WERI-Rb-1 (cell line): Measurements from ENCODE around the gene SARM1.
A peak's percentile ranks its signal among the peaks of the same experiment; 100 is the strongest.

Experiments
- DNase-seq: peaks from one replicate; pipeline ENCODE4 v3.0.0-alpha.2; 2020
- H3K27ac ChIP-seq: fragments of 250-450 bp; sonication (Bioruptor Pico); 2 replicates; pipeline ENCODE4 v1.5.1; 2020; ENCODE audit warnings: mild to moderate bottlenecking, moderate library complexity
- H3K27me3 ChIP-seq: fragments of 250-450 bp; sonication (Bioruptor Pico); 2 replicates; pipeline ENCODE4 v1.5.1; 2021; ENCODE audit warnings: mild to moderate bottlenecking, low read depth, moderate library complexity; ENCODE audit not compliant: insufficient read depth, severe bottlenecking
- H3K36me3 ChIP-seq: fragments of 250-450 bp; sonication (Bioruptor Pico); 2 replicates; pipeline ENCODE4 v1.5.1; 2020; ENCODE audit warnings: mild to moderate bottlenecking, moderate library complexity
- H3K4me3 ChIP-seq: 2 replicates; pipeline ENCODE4 v1.5.1; 2011; ENCODE audit warnings: low read depth, mild to moderate bottlenecking, control low read depth, low read length
- H3K9me3 ChIP-seq: fragments of 250-450 bp; sonication (Bioruptor Pico); 2 replicates; pipeline ENCODE4 v1.5.1; 2021; ENCODE audit warnings: mild to moderate bottlenecking, moderate library complexity; ENCODE audit not compliant: severe bottlenecking
- TF ChIP-seq, protein P1 (sequence below): IDR thresholded peaks from 2 replicates; pipeline ENCODE4 v1.5.1; 2011; ENCODE audit warnings: low read depth, mild to moderate bottlenecking, control low read depth, inconsistent platforms, low read length

The SARM1 gene

DNA sequence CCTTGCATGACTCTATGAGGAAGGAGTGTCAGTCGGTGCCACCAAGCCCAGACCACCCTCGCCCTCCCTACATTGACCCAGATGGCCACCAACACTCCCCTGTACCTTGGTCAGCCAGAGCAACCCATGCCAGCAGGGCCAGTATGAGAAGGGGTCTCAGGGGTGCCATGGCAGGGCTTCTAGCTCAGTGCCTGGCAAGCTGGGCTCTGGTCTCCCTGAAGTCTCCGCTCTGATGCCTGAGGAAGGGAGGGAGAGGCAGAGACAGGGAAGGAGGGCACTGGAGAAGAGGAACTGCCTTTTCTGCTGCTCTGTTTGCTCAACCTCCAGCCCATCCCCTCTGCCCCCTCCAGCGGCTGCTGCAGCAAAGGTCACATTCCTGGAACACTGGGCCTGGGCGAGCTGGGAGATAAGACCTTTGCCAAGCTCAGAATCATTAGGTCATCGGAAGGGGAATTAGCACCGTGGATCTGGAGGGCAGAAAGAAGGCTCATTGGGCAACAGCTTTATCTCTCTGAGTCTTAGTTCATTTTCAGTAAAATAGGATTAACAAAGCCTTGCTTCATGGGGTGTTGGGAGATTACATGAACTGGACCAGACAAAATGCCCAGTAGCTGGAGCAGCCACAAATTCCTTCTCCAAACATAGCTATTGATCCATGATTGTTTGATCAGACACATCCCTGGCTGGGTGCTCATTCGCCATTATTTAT is 1.3 kb upstream of the SARM1 start, which contains the start of gene VTN:
VTN (minus strand) TSS at position 273 of the 709 bp plus-strand sequence; CDS start at position 169, 104 bp downstream.
- H3K27ac ChIP-seq: peak within 1 kb of the TSS; percentile 80
- peak within 1 kb of the TSS; percentile 34 for H3K4me3 ChIP-seq
- peak; percentile 90 for DNase-seq
- H3K27me3 ChIP-seq: no peaks in the 10 kb centered on the region
- peaks cover 8% of the 10 kb centered on the region for H3K36me3 ChIP-seq
- TF ChIP-seq, protein P1, sequence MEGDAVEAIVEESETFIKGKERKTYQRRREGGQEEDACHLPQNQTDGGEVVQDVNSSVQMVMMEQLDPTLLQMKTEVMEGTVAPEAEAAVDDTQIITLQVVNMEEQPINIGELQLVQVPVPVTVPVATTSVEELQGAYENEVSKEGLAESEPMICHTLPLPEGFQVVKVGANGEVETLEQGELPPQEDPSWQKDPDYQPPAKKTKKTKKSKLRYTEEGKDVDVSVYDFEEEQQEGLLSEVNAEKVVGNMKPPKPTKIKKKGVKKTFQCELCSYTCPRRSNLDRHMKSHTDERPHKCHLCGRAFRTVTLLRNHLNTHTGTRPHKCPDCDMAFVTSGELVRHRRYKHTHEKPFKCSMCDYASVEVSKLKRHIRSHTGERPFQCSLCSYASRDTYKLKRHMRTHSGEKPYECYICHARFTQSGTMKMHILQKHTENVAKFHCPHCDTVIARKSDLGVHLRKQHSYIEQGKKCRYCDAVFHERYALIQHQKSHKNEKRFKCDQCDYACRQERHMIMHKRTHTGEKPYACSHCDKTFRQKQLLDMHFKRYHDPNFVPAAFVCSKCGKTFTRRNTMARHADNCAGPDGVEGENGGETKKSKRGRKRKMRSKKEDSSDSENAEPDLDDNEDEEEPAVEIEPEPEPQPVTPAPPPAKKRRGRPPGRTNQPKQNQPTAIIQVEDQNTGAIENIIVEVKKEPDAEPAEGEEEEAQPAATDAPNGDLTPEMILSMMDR: peak; percentile 46
- H3K9me3 ChIP-seq: no peaks in the 10 kb centered on the region

DNA sequence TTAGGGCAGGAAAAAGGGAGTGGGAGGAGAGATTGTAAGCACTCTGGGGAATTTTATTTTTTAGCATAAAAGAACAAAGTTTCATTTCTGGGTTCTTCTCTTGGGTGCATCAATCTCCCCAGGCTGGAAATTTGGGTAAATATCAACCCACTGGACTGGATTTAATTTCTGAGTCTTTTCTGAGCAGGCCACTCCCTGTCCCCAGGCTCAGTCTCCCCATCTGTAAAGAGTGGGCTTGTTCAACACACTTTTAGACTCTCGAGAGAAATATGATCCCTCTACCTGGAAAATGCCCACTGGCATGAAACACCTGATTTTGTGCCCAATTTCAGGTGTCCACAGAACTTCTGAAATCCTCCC is 770 bp upstream of the SARM1 start:
- Histone ChIP-seq H3K9me3 (no peaks in the 10 kb centered on the region), H3K36me3 (peaks cover 8% of the 10 kb centered on the region), H3K4me3 (peak overlapping the region; percentile 34), H3K27ac (peak overlapping the region; percentile 80), H3K27me3 (no peaks in the 10 kb centered on the region)
- DNase-seq: no peak
- TF ChIP-seq, protein P1: no peak

DNA sequence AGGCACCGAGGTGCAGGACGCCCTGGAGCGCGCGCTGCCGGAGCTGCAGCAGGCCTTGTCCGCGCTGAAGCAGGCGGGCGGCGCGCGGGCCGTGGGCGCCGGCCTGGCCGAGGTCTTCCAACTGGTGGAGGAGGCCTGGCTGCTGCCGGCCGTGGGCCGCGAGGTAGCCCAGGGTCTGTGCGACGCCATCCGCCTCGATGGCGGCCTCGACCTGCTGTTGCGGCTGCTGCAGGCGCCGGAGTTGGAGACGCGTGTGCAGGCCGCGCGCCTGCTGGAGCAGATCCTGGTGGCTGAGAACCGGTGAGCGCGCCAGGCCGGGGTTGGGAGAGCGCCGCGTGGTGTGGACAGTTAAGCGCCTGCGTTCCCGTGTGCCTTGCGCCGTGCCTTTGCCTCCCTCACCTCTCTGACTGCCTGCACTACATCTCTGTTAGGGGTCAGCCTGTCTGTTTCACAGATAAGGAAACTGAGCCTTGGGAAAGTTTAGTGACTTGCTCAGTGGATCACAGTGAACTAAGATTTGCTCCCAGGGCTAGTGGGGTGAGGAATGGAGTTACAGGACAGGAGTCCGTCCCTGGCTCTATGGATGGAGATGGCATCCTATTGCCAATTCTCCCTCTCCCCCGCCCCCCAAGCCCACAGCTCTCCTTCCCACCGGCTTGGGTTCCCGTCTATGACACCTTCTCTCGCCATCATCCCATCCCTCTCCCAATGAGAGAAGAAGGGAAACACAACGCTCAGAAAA is 880 bp downstream of the SARM1 start:
- peak; percentile 46 for DNase-seq

DNA sequence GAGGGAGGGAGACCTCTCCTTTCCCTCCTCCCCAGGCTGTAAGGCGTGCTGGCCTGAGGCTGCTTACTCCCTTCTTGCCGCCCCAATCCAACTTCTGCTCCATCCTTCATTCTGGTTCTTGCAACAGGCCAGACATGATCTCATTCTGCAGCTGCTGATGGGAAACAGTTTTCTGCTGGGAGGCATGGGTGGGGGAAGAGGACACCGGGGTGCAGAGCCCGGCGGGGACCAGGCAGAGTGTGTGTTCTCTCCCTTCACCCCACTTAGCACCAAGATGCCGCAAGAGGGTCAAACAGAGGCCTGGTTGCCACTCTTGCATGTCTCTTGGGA is 1.4 kb downstream of the SARM1 start:
- peaks cover 8% of the 10 kb centered on the region for H3K36me3 ChIP-seq
- TF ChIP-seq, protein P1: no peak
- DNase-seq: no peak
- H3K9me3 ChIP-seq: no peaks in the 10 kb centered on the region
- peak overlapping the region; percentile 92 for H3K4me3 ChIP-seq
- H3K27me3 ChIP-seq: no peaks in the 10 kb centered on the region
- H3K27ac ChIP-seq: peak overlapping the region; percentile 82; the same call in 1 of the 2 replicates

More for the DNA sequence above, 880 bp downstream of the SARM1 start:
- no peaks in the 10 kb centered on the region for H3K27me3 ChIP-seq
- H3K9me3 ChIP-seq: no peaks in the 10 kb centered on the region
- peaks cover 8% of the 10 kb centered on the region for H3K36me3 ChIP-seq
- peak overlapping the region; percentile 82 for H3K27ac ChIP-seq
- peak overlapping the region; percentile 92 for H3K4me3 ChIP-seq
- TF ChIP-seq, protein P1: no peak

DNA sequence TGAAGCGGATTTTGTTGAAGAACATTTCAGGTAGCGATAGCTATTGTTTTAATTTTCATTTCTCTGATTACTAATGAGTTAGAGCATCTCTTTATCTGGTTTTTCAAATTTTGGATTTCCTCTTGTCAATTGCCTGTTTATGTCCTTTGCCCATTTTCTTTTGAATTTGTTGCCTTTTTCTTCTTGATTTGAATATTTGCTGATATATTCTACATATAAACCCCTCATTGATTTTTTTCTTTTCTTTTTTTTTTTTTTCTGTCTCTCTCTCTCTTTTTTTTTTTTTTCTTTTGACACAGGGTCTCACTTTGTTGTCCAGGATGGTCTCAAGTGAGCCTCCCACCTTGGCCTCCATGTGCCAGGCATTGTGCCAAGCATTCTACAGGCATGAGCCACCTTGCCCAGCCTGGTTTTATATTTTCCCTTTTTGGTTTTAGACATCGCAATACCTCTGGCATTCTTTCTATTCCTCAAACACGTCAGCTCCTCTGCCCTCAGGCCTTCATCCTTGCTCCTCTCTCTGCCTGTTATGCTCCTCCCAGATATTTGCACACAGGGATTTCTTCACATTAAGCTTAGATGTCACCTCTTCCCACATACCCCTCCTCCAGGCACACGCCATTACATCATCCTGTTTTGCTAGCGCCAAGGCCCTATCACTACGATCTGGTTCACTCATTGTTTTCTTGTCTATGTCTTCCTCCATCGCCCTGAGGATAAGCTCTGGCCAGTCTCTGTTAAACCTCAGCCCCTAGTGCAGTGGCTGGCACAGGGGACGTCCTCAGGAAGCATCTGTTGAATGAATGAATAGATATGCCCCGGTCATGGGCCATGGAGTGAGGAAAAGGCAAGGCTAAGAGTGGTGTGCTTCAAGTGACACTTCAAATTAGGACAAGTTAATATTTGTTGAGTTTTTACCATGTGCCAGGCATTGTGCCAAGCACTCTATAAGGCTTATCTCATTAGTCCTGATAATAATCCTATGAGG is 8.6 kb downstream of the SARM1 start:
- peaks cover 15% of the 10 kb centered on the region for H3K36me3 ChIP-seq
- DNase-seq: no peak
- no peaks in the 10 kb centered on the region for H3K9me3 ChIP-seq
- H3K27ac ChIP-seq: no peak overlapping the region
- no peak overlapping the region for H3K4me3 ChIP-seq
- TF ChIP-seq, protein P1: no peak
- no peaks in the 10 kb centered on the region for H3K27me3 ChIP-seq
